VCaP (cell line): ENCODE results near the gene LYST.
"Not testable (repeated sequence)": the region's sequence is repeated elsewhere in the genome, so short reads cannot be mapped to it uniquely, and the experiment has no call there.

ENCODE experiments used
- H3K27ac ChIP-seq: fragments of 450-650 bp; 2 replicates; pipeline ENCODE4 v1.5.1; 2017
- CTCF ChIP-seq: fragments of 450-650 bp; conservative IDR thresholded peaks from 2 replicates; pipeline ENCODE4 v1.5.1; 2017; ENCODE audit warnings: mild to moderate bottlenecking, moderate library complexity

Gene LYST

GRCh38 chr1:235866205-235866912 is at the start of gene LYST:
TSS of gene LYST (minus strand) at chr1:235866906. CDS start at chr1:235830417, 36,489 bp downstream.
- peak within 1 kb of the TSS; percentile 70 for H3K27ac ChIP-seq
- TF ChIP-seq CTCF, result peak; percentile 38

GRCh38 chr1:235915489-235915888 is 48.8 kb upstream of the LYST start:
- H3K27ac ChIP-seq, result not testable (repeated sequence)

- no peak overlapping the region for H3K27ac ChIP-seq
- TF ChIP-seq CTCF, result no peak
Measured at GRCh38 chr1:235913311-235913710, 46.6 kb upstream of the LYST start.

- TF ChIP-seq CTCF, result no peak
- H3K27ac ChIP-seq, result no peak overlapping the region
Measured at GRCh38 chr1:235911876-235912275, 45.2 kb upstream of the LYST start.

GRCh38 chr1:235911300-235911662 is 44.6 kb upstream of the LYST start:
- H3K27ac ChIP-seq, result no peak overlapping the region
- no peak for TF ChIP-seq CTCF

GRCh38 chr1:235910357-235911299 is 43.9 kb upstream of the LYST start:
- H3K27ac ChIP-seq, result no peak overlapping the region

GRCh38 chr1:235908742-235909520 is 42.2 kb upstream of the LYST start:
- H3K27ac ChIP-seq, result no peak overlapping the region
- TF ChIP-seq CTCF, result no peak

More at GRCh38 chr1:235910357-235911299, 43.9 kb upstream of the LYST start:
- no peak for TF ChIP-seq CTCF
